ENCODE data around the gene IL16.

IL16 gene

GRCh38 chr15:81295486-81296121, 98.9 kb downstream of the IL16 start:
- DNase-seq (ENCODE audit: low spot score): peak; percentile 27

- no peak for DNase-seq (ENCODE audit: low spot score)
Measured at GRCh38 chr15:81296186-81296585, 99.5 kb downstream of the IL16 start.

GRCh38 chr15:81296673-81297072, 100.0 kb downstream of the IL16 start:
- DNase-seq (ENCODE audit: low spot score): peak; percentile 94

- no peak for DNase-seq (ENCODE audit: low spot score)
Measured at GRCh38 chr15:81297147-81297572, 100.5 kb downstream of the IL16 start.

GRCh38 chr15:81297603-81298575, 101.2 kb downstream of the IL16 start:
- DNase-seq (ENCODE audit: low spot score): no peak

GRCh38 chr15:81298611-81299010, 101.9 kb downstream of the IL16 start:
- peak; percentile 24 for DNase-seq (ENCODE audit: low spot score)

GRCh38 chr15:81299156-81299555, 102.5 kb downstream of the IL16 start:
- DNase-seq (ENCODE audit: low spot score): no peak

- no peak for DNase-seq (ENCODE audit: low spot score)
Measured at GRCh38 chr15:81299630-81300273, 103.1 kb downstream of the IL16 start.

- no peak for DNase-seq (ENCODE audit: low spot score)
Measured at GRCh38 chr15:81301385-81301784, 104.7 kb downstream of the IL16 start.

GRCh38 chr15:81301815-81302399, 105.2 kb downstream of the IL16 start:
- peak; percentile 51 for DNase-seq (ENCODE audit: low spot score)

- peak; percentile 56 for DNase-seq (ENCODE audit: low spot score)
Measured at GRCh38 chr15:81302701-81303109, 106.0 kb downstream of the IL16 start.

GRCh38 chr15:81303244-81304225, 106.9 kb downstream of the IL16 start:
- DNase-seq (ENCODE audit: low spot score): no peak

- no peak for DNase-seq (ENCODE audit: low spot score)
Measured at GRCh38 chr15:81304226-81304625, 107.5 kb downstream of the IL16 start.

- DNase-seq (ENCODE audit: low spot score): no peak
Measured at GRCh38 chr15:81308260-81308659, 111.6 kb downstream of the IL16 start.

GRCh38 chr15:81309647-81310450, 113.2 kb downstream of the IL16 start:
- DNase-seq (ENCODE audit: low spot score): no peak

GRCh38 chr15:81310480-81310879, 113.8 kb downstream of the IL16 start:
- no peak for DNase-seq (ENCODE audit: low spot score)

- peak; percentile 53 for DNase-seq (ENCODE audit: low spot score)
Measured at GRCh38 chr15:81311752-81312464, 115.2 kb downstream of the IL16 start.

- no peak for DNase-seq (ENCODE audit: low spot score)
Measured at GRCh38 chr15:81312790-81313543, 116.3 kb downstream of the IL16 start.

GRCh38 chr15:81313686-81314085, 117.0 kb downstream of the IL16 start:
- no peak for DNase-seq (ENCODE audit: low spot score)
